Tibial nerve (tissue), 4 donors: ENCODE data around the gene RXRG.

Experiments used
- EP300 ChIP-seq, 2 donors: sonication (generic); formaldehyde crosslinking; IDR thresholded peaks; one replicate each; pipeline ENCODE4 v1.6.1; 2017; ENCODE audit warnings: antibody characterized with exemption in 2 of 2, mild to moderate bottlenecking in 1 of 2
- POLR2A ChIP-seq, 2 donors: fragments of 450-650 bp; IDR thresholded peaks; one replicate each; pipeline ENCODE4 v1.6.1; 2017; ENCODE audit warnings: antibody characterized with exemption in 2 of 2, mild to moderate bottlenecking in 2 of 2, moderate library complexity in 2 of 2
- TF ChIP-seq, protein P1 (sequence below), 5 experiments: fragments of 200-600 bp in 3 of 5; fragments of 450-650 bp in 2 of 5; sonication (generic) in 3 of 5; IDR thresholded peaks; one replicate each; pipeline ENCODE4 v1.5.1; 2016 to 2019; ENCODE audit warnings: antibody characterized with exemption in 5 of 5, mild to moderate bottlenecking in 3 of 5, moderate library complexity in 2 of 5

DNA sequence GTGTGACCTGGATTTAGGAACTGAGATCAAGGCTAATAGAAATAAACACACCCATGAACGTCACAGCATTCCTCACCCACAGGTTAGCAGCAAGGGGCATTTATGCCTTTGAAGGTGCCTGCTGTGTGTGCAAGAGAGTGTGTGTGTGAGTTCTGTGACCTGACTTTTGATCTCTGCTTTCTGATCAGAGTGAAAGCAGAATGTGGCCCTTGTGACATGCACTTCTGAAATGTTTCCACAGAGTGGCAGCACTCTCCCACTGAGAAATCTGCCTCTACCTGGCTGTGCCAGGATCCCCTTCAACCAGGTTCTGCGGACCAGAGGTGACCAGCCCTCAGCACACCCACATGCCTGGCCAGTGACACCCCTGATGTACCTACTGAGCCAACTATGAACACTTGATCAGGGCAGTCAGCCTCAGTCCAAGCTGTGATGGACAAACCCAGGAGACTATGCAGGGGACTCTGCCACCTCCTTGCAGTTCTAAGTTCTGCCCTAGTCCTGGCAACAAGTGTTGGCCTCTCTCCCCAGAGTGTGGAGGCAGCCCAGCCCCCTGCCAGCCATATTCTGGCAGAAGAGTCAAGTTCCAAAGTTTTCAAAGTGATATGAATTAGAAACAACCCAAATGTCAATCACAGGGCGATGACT is 41.0 kb downstream of the RXRG start:
- TF ChIP-seq, protein P1, sequence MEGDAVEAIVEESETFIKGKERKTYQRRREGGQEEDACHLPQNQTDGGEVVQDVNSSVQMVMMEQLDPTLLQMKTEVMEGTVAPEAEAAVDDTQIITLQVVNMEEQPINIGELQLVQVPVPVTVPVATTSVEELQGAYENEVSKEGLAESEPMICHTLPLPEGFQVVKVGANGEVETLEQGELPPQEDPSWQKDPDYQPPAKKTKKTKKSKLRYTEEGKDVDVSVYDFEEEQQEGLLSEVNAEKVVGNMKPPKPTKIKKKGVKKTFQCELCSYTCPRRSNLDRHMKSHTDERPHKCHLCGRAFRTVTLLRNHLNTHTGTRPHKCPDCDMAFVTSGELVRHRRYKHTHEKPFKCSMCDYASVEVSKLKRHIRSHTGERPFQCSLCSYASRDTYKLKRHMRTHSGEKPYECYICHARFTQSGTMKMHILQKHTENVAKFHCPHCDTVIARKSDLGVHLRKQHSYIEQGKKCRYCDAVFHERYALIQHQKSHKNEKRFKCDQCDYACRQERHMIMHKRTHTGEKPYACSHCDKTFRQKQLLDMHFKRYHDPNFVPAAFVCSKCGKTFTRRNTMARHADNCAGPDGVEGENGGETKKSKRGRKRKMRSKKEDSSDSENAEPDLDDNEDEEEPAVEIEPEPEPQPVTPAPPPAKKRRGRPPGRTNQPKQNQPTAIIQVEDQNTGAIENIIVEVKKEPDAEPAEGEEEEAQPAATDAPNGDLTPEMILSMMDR (IDR thresholded peaks at IDR 0.05): peak; percentile 43 to 68 (median 57)
- TF ChIP-seq EP300 (IDR thresholded peaks at IDR 0.05) (no peak), POLR2A (IDR thresholded peaks at IDR 0.05) (no peak)
